Glutamatergic neuron (in vitro differentiated cells): Measurements from ENCODE around the gene N4BP2L1. TPM values are rescaled to one million over a fixed set of nuclear protein-coding genes. Genes with fewer than 3 reads are reported as not detected.

Source experiments
- DNase-seq: peaks from one replicate; pipeline ENCODE4 v3.0.0; 2022
- H3K27ac Mint-ChIP-seq: one replicate; pipeline ENCODE4 v1.8.0; 2020; ENCODE audit warnings: mild to moderate bottlenecking, mixed read lengths, inconsistent platforms; ENCODE audit not compliant: unreplicated experiment
- H3K27me3 Mint-ChIP-seq: one replicate; pipeline ENCODE4 v1.8.0; 2020; ENCODE audit warnings: mild to moderate bottlenecking, moderate library complexity, mixed read lengths, inconsistent platforms; ENCODE audit not compliant: unreplicated experiment
- H3K36me3 Mint-ChIP-seq: one replicate; pipeline ENCODE4 v1.8.0; 2020; ENCODE audit warnings: mild to moderate bottlenecking, mixed read lengths, inconsistent platforms; ENCODE audit not compliant: unreplicated experiment
- H3K4me1 Mint-ChIP-seq: one replicate; pipeline ENCODE4 v1.8.0; 2020; ENCODE audit warnings: mild to moderate bottlenecking, low read depth, mixed read lengths, inconsistent platforms; ENCODE audit not compliant: unreplicated experiment
- H3K4me3 Mint-ChIP-seq: one replicate; pipeline ENCODE4 v1.8.0; 2020; ENCODE audit warnings: mild to moderate bottlenecking, mixed read lengths, inconsistent platforms; ENCODE audit not compliant: unreplicated experiment
- H3K9me3 Mint-ChIP-seq: one replicate; pipeline ENCODE4 v1.8.0; 2020; ENCODE audit warnings: mild to moderate bottlenecking, moderate library complexity, mixed read lengths, inconsistent platforms; ENCODE audit not compliant: unreplicated experiment
- CTCF ChIP-seq: fragments of 200-600 bp; sonication (generic); IDR thresholded peaks from one replicate; pipeline ENCODE4 v1.5.0; 2021; ENCODE audit not compliant: partially characterized antibody, unreplicated experiment
- total RNA-seq: library from RNA; stranded (reverse); fragmentation: NEBNext Ultra II Directional; extraction: Animal tissue kit (Norgen Biotek cat#: 25700); gene quantifications from one replicate; pipeline ENCODE4 v1.2.1, GENCODE V29; 2021; ENCODE audit not compliant: unreplicated experiment

Gene N4BP2L1
- total RNA-seq, 1 donor from 2014 or later = 1.9 TPM

GRCh38 chr13:32438871-32439270, 10.9 kb upstream of the N4BP2L1 start:
- no peak for TF ChIP-seq CTCF
- H3K4me1 Mint-ChIP-seq = no peaks in the 10 kb centered on the region
- no peak overlapping the region for H3K27ac Mint-ChIP-seq
- no peaks in the 10 kb centered on the region for H3K36me3 Mint-ChIP-seq
- H3K4me3 Mint-ChIP-seq = no peak overlapping the region
- H3K9me3 Mint-ChIP-seq = peaks cover 6% of the 10 kb centered on the region
- no peaks in the 10 kb centered on the region for H3K27me3 Mint-ChIP-seq
- DNase-seq = no peak

GRCh38 chr13:32432856-32433255, 4.9 kb upstream of the N4BP2L1 start:
- no peak for DNase-seq
- H3K36me3 Mint-ChIP-seq = no peaks in the 10 kb centered on the region
- H3K27ac Mint-ChIP-seq = no peak overlapping the region
- no peaks in the 10 kb centered on the region for H3K9me3 Mint-ChIP-seq
- H3K4me3 Mint-ChIP-seq = no peak overlapping the region
- no peak for TF ChIP-seq CTCF
- peaks cover 1% of the 10 kb centered on the region for H3K27me3 Mint-ChIP-seq
- H3K4me1 Mint-ChIP-seq = peaks cover 1% of the 10 kb centered on the region

- peaks cover 1% of the 10 kb centered on the region for H3K36me3 Mint-ChIP-seq
- H3K4me3 Mint-ChIP-seq = no peak overlapping the region
- no peaks in the 10 kb centered on the region for H3K9me3 Mint-ChIP-seq
- peaks cover 4% of the 10 kb centered on the region for H3K27me3 Mint-ChIP-seq
- no peak overlapping the region for H3K27ac Mint-ChIP-seq
- no peak for DNase-seq
- H3K4me1 Mint-ChIP-seq = peaks cover 2% of the 10 kb centered on the region
- no peak for TF ChIP-seq CTCF
Observed at GRCh38 chr13:32431361-32431760, 3.4 kb upstream of the N4BP2L1 start.

- DNase-seq = no peak
- no peak for TF ChIP-seq CTCF
- H3K4me3 Mint-ChIP-seq = no peak overlapping the region
- H3K4me1 Mint-ChIP-seq = peaks cover 7% of the 10 kb centered on the region
- H3K9me3 Mint-ChIP-seq = peaks cover 5% of the 10 kb centered on the region
- no peak overlapping the region for H3K27ac Mint-ChIP-seq
- peaks cover 11% of the 10 kb centered on the region for H3K27me3 Mint-ChIP-seq
- peaks cover 7% of the 10 kb centered on the region for H3K36me3 Mint-ChIP-seq
Observed at GRCh38 chr13:32430018-32430747, 2.3 kb upstream of the N4BP2L1 start.

GRCh38 chr13:32429433-32429909, 1.5 kb upstream of the N4BP2L1 start:
- Mint-ChIP-seq H3K4me3 (no peak overlapping the region), H3K9me3 (peaks cover 5% of the 10 kb centered on the region), H3K27me3 (peaks cover 13% of the 10 kb centered on the region), H3K27ac (no peak overlapping the region), H3K4me1 (peaks cover 7% of the 10 kb centered on the region), H3K36me3 (peaks cover 7% of the 10 kb centered on the region)
- DNase-seq = no peak
- no peak for TF ChIP-seq CTCF
